HG03439 (cell line): Measurements from ENCODE around the gene NCKAP5.

Experiments
- ATAC-seq: cut with Tn5 transposase; IDR thresholded peaks from one replicate; pipeline ENCODE4 v1.9.1; 2021; ENCODE audit warnings: mild to moderate bottlenecking, moderate library complexity; ENCODE audit not compliant: unreplicated experiment

NCKAP5 gene

DNA sequence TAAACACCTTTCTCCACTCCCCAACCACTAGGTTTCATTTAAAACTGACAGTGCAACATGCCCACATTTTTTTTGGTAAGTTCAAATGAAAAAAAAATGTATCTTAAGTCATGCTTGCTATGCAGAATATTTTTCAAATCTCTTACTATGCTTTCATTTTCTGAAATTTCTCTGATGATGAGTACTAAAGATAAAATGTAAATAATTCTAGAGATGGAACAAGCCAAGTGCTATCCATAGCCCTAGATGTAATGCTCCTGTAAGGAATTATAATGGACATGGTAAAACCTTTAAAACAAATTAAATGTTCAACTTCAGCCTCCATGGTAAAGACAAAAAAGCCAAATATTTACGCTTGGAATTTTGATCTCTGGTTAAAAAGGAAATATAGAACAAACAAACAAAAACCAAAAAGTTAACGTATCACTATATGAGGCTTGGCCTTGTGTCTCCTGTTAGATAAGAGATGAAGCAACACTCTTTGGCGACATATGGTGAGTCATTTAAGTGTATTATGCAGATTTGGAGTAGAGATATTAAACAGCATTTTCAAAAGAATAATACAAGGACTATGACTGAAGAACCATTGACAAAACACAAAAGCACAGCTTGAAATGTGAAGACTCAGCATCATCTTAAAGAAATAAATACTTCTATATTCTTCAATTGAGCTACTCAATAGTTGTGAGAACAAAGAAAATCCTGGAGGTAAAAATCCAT lies 506.2 kb downstream of the NCKAP5 start:
- no peak for ATAC-seq

GRCh38 chr2:133054297-133054696 lies 514.0 kb downstream of the NCKAP5 start:
- ATAC-seq = no peak

DNA sequence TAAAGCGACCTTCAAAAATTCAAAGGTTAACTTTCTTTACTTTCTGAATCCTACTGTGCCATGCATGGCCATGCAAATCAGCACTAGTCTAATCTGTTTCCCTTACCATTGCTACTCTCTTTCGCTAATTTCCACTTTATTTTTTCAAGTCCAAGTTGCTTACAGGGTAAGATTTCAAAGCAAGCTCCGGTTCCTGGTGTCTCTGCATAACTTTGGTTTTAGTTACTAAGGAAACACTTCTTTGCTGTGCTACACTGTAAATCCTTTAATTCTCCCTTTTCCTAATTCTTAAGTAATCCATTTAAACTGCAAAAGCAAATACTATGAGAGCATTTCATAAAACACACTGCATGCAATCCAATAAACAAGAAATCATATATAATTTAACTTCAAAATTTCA lies 514.7 kb downstream of the NCKAP5 start:
- ATAC-seq = no peak

- no peak for ATAC-seq
These were observed 522.5 kb downstream of the NCKAP5 start for GRCh38 chr2:133045787-133046186.

DNA sequence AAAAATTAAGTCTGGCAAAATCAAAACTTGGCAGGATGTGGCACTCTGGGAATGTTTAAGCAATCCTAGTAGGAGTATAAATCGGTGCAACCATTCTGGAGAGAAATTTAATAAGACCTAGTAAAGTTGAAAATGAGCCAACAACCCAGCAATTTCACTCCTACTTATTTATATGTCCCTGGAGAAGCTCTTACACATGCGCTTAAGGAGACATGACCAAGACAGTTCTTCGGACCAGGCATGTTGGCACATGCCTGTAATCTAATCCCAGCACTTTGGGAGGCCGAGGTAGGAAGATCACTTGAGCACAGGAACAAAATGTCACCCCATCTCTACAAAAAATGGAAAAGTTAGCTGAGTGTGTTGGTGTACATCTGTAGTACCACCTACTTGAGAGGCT lies 523.7 kb downstream of the NCKAP5 start:
- no peak for ATAC-seq

- no peak for ATAC-seq
These were observed 528.1 kb downstream of the NCKAP5 start for GRCh38 chr2:133040170-133040569.

DNA sequence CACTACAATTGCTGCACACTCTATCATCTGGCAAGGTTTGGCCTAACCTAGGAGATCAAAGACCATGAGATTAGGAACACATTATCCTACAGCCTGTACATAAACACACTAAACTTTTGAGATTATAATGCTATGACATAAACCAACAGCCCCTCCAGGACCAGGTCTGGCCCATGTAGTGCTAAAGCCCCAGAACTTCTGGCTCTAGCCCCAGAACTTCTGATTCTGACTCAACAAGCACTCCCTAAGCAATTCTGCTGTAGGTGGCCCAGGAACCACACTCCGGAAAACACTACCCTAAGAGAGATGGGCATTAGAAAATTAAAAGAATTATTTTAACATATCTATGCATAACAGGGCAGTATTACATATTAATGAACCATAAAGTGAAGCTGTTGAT lies 528.7 kb downstream of the NCKAP5 start:
- no peak for ATAC-seq

DNA sequence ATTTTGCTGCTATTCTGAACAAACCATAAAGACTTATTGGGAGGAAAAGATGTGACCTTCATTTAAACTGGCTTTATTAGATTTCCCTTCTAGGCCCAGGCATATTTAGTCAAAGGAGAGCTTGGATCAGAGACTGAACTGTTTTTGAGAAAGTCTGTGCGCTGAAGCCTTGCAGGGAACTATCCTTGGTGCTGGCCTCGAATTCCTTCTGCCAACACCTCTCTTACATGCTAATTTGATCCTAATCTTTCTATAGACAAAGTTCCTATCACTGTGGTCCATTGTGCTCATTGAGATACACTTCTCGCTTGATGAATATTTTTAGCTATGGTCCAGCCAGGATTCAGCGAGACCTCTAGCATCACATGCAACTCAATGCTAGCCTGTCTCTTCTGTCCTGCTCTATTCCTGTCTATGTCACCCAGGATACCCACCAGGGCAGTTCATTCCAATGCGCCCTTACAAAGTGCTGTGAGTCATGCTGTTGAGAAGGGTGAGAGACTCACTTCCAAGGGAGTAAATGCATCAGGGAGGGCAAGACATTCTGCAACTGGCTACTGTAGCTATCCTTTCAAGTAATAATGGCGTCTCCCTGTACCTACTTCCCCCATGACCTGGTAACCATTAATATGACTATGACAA lies 541.6 kb downstream of the NCKAP5 start:
- ATAC-seq = no peak

DNA sequence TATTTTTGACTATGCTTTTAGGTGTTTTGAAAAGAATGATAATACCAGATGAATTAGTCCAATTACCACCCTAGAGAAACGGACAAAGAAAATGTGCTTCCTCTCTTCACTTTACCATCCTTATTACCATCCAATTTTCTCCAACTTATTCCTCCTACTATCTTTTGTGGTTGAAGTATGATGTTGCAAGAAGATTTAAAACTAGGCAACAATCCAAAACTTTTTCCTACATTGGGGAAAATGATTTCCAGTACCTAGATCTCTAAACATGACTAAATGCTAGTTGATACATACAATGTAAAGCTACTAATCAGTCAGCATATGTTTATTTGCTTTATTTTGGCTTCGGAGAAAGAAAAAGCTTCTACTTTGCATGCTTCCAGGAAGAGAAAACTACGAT lies 543.3 kb downstream of the NCKAP5 start:
- no peak for ATAC-seq

GRCh38 chr2:133012847-133013734 lies 555.2 kb downstream of the NCKAP5 start:
- no peak for ATAC-seq

DNA sequence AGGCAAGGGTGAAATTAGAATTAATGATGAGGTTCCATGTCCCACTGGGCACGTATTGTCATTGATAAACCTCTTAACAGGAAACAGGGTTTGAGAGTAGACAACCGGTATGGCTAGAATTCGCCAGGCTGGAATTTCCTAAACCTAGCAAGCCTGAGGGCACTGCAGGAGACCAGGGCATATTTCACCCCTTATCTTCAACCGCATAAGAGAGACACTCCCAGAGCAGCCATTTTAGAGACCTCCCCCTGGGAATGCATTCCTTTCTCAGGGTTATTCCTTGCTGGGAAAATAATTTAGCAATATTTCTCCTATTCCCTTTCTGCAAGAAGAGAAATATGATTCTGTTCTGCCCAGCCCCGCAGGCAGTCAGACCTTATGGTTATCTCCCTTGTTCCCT lies 563.6 kb downstream of the NCKAP5 start:
- no peak for ATAC-seq

- no peak for ATAC-seq
These were observed 568.8 kb downstream of the NCKAP5 start for GRCh38 chr2:132999421-132999820.

DNA sequence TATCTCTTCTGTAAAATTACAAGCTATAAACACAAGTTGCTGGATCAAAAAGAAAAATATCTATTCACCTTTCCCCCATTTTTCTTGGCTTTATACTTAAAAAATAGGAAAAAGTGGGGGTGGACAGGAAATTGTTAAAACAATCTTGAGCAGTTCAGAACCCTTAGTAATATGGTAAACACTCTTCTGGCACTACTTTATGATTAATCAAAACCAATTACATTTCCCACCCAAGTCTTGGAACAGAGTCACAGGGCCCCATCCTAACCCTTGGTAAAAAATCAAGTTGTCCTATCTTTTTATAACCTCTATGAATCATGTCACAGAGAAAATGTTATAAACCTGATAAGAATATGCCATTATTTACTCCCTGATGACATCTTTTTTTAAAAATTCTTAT lies 570.0 kb downstream of the NCKAP5 start:
- ATAC-seq = no peak

- no peak for ATAC-seq
These were observed 576.7 kb downstream of the NCKAP5 start for GRCh38 chr2:132991471-132992045.

DNA sequence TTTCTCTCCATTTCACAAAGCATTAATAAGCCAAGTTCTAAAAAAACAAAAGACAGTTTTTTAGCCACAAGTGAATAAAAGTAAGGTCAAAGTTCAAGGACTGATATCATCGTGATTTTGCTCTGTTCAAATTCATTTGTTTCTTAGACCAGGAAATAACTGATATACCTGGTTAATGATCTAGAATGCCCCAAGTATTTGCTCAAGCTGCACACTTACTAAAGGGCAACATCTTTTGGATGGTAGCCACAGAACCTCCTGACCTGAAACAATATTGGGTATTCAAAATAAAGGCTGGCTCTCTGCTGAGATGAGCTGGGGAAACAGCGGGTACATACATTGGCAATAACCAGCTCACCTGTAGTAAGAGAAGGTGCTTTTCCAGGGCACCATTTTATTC lies 583.5 kb downstream of the NCKAP5 start:
- ATAC-seq = no peak

DNA sequence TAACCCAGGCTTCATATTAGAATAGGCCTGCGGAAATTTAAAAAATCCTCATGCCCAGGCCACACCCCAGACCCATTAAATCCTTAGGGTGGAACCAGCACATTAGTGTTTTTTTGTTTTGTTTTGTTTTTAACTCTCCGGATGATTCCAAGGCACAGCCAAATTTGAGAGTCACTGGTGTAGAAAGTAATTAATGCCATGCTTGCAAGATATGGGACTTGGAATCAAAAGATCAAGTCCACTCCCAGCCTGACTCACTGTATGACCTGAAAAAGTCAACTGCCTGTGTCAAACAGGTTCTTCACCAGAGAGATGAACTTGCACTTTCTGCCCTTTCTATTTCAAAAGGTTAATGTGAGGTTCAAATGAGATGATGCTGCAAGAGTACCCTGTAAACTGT lies 588.0 kb downstream of the NCKAP5 start:
- ATAC-seq = no peak

DNA sequence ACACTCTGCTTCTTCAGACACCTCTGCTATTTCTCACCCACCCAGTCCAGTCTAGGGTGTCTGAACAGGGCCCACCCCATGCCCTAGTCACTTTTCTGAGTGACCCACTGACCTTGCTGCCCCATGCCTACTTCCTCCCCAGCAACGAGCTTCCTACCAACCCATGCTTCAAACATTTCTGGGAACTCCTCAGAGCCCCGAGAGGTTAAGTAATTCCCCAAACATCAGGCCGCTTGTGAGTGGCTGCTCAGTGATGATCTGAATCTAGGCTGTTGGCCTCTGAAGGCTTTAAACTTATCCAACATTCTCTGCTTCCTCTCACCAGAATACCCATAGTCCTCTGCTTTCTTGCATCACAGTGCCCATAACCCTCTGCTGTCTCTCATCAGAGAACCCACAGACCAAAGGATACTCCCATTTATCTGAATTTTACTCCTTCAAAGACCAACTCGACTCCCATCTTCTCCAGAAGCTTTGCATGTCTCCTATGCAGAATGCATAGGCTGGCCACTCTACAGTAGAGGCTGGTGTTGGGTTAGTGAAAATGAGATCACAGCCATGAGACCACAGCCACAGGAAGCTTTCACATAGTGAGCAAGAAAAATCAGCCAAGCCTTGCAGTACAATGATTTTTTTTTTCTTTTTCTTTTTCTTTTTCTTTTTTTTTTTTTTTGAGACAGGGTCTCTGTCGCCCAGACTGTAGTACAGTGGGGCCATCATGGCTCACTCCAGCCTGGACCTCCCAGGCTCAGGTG lies 588.7 kb downstream of the NCKAP5 start:
- no peak for ATAC-seq

- no peak for ATAC-seq
These were observed 589.4 kb downstream of the NCKAP5 start for GRCh38 chr2:132978840-132979239.

DNA sequence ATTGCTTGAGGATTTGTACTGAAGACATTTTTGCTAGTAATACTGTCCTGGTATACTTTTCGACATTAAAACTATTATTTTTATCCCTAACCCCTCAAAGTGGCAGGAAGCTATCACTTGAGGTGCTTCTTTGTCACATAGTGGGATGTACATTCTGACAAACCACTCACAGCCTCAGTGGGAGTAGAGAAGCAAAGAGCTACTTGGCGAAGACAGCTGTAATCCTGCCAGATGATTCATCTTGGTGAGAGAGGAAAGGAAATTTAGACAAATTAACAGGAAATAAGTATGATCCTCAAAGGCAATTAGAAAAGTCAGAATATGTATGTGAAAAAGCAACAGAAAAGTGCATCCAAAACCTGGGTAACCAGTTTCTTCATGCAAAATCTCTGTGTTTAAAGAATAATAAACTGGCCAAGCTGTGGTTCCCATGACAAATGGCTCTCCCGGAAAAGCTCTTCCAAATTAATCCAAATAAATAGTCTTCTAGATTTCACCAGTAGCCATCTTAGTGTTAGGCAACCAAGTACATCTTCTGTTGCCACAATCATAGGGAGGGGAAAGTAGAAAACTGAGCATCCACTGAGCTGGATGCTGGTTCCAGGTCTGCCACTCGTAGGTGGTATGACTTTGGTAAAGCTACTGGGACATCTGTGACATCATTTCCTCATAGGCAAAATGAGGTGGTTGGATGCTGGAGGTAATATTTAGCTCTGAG lies 590.3 kb downstream of the NCKAP5 start:
- ATAC-seq = no peak
